ENCODE measurements around the gene ZNF223.

Gene ZNF223

DNA sequence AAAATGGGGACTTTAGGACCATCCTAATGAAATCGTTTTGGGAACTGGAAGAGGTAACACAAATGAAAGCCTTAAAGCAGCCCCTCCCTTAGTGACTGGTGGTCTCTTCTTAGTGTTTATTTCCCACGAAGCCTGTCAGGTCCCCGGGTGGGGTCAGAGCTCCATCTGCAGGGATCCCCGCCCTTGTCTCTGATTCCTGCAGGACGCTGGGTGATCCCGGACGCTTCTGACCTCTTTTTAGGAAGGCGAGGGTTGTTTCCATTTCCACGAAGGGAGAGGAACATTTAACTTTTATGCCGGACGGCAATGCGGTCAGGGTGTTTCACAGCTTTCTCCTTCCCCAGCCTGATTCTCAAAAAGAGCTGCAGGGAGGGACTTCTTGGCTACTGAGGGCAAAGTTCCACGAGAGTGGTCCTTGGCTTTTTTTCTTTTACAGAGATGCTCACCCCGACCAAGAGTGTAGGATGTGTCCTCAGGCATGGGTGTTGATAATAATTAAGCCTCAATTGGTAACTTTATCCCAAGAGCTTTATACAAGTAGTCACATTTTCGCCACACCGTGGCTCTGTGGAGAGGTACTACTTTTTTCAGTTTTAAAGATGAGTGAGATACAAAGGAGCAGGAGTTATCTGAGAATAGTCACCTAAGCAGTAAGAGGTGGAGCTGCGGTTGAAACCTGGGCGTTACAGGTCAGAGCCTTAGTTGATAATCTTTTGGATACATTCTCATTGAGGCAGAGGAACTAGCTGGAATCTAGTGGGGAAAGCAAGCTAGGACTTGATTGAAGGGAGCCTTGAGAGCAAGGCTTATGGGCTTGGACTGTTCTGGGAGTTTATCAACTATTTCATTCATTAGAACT lies 20.9 kb downstream of the ZNF223 start (continued):
- TF ChIP-seq, protein P1, sequence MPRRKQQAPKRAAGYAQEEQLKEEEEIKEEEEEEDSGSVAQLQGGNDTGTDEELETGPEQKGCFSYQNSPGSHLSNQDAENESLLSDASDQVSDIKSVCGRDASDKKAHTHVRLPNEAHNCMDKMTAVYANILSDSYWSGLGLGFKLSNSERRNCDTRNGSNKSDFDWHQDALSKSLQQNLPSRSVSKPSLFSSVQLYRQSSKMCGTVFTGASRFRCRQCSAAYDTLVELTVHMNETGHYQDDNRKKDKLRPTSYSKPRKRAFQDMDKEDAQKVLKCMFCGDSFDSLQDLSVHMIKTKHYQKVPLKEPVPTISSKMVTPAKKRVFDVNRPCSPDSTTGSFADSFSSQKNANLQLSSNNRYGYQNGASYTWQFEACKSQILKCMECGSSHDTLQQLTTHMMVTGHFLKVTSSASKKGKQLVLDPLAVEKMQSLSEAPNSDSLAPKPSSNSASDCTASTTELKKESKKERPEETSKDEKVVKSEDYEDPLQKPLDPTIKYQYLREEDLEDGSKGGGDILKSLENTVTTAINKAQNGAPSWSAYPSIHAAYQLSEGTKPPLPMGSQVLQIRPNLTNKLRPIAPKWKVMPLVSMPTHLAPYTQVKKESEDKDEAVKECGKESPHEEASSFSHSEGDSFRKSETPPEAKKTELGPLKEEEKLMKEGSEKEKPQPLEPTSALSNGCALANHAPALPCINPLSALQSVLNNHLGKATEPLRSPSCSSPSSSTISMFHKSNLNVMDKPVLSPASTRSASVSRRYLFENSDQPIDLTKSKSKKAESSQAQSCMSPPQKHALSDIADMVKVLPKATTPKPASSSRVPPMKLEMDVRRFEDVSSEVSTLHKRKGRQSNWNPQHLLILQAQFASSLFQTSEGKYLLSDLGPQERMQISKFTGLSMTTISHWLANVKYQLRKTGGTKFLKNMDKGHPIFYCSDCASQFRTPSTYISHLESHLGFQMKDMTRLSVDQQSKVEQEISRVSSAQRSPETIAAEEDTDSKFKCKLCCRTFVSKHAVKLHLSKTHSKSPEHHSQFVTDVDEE (CRISPR knock-in tag; IDR thresholded peaks at IDR 0.05), result no peak
- no peak for TF ChIP-seq ZNF8 (CRISPR knock-in tag; IDR thresholded peaks at IDR 0.05)
- TF ChIP-seq OSR1 (CRISPR knock-in tag; IDR thresholded peaks at IDR 0.05), result no peak

DNA sequence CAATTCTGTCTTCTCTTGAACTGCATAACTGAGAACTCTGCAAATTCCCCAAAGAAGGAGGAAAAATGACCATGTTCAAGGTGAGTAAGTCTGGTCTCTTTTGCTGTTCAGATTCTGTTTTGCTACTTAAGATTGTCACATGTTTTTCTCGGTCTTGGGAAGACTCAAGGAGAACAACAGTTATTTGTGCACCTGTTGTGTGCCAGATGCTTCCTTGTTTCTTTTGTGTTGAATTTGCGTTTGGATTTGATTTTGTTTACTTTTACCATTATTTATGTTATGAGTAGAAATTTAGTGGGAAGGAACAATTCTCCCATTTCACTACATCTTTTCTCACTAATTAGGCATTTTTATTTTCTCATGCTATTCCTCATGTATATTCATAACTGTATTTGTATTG lies 24.5 kb downstream of the ZNF223 start:
- no peak for TF ChIP-seq ZC3H10 (CRISPR knock-in tag; IDR thresholded peaks at IDR 0.05)
- TF ChIP-seq ZNF565 (CRISPR knock-in tag; conservative IDR thresholded peaks at IDR 0.05; ENCODE audit: low read depth), result no peak
- no peak for TF ChIP-seq OSR1 (CRISPR knock-in tag; IDR thresholded peaks at IDR 0.05)
- no peak for TF ChIP-seq ISL1 (CRISPR knock-in tag; IDR thresholded peaks at IDR 0.05)
- TF ChIP-seq, protein P2, sequence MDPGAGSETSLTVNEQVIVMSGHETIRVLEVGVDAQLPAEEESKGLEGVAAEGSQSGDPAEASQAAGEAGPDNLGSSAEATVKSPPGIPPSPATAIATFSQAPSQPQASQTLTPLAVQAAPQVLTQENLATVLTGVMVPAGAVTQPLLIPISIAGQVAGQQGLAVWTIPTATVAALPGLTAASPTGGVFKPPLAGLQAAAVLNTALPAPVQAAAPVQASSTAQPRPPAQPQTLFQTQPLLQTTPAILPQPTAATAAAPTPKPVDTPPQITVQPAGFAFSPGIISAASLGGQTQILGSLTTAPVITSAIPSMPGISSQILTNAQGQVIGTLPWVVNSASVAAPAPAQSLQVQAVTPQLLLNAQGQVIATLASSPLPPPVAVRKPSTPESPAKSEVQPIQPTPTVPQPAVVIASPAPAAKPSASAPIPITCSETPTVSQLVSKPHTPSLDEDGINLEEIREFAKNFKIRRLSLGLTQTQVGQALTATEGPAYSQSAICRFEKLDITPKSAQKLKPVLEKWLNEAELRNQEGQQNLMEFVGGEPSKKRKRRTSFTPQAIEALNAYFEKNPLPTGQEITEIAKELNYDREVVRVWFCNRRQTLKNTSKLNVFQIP (CRISPR knock-in tag; IDR thresholded peaks at IDR 0.05; ENCODE audit: borderline replicate concordance, low read depth), result no peak
- no peak for TF ChIP-seq ZFP3 (CRISPR knock-in tag; IDR thresholded peaks at IDR 0.05)
- TF ChIP-seq, protein P1 (CRISPR knock-in tag; IDR thresholded peaks at IDR 0.05), result no peak
- no peak for ATAC-seq

DNA sequence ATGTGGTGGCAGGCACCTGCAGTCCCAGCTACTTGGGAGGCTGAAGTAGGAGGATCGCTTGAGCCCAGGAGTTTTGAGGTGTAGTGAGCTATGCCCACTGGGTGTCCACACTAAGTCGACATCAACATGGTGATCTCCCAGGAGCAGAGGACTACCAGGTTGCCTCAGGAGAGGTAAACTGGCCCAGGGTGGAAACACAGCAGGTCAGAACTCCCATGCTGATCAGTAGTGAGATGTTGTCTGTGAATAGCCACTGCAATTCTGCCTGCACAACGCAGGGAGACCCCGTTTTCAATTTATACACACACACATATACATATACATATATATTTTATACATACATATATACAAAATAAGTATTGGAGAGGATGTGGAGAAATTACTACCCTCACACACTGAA lies 40.3 kb downstream of the ZNF223 start:
- no peak for ATAC-seq

More for the DNA sequence above, 40.3 kb downstream of the ZNF223 start:
- no peak for TF ChIP-seq SNAI2 (CRISPR knock-in tag; IDR thresholded peaks at IDR 0.05)
- TF ChIP-seq ESRRG (CRISPR knock-in tag; IDR thresholded peaks at IDR 0.05), result no peak
- no peak for TF ChIP-seq ZFP3 (CRISPR knock-in tag; IDR thresholded peaks at IDR 0.05)
- TF ChIP-seq, protein P3, sequence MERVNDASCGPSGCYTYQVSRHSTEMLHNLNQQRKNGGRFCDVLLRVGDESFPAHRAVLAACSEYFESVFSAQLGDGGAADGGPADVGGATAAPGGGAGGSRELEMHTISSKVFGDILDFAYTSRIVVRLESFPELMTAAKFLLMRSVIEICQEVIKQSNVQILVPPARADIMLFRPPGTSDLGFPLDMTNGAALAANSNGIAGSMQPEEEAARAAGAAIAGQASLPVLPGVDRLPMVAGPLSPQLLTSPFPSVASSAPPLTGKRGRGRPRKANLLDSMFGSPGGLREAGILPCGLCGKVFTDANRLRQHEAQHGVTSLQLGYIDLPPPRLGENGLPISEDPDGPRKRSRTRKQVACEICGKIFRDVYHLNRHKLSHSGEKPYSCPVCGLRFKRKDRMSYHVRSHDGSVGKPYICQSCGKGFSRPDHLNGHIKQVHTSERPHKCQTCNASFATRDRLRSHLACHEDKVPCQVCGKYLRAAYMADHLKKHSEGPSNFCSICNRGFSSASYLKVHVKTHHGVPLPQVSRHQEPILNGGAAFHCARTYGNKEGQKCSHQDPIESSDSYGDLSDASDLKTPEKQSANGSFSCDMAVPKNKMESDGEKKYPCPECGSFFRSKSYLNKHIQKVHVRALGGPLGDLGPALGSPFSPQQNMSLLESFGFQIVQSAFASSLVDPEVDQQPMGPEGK (CRISPR knock-in tag; IDR thresholded peaks at IDR 0.05; ENCODE audit: borderline replicate concordance), result no peak
- no peak for TF ChIP-seq ZNF565 (CRISPR knock-in tag; conservative IDR thresholded peaks at IDR 0.05; ENCODE audit: low read depth)
- TF ChIP-seq ZNF70 (CRISPR knock-in tag; IDR thresholded peaks at IDR 0.05), result no peak
- TF ChIP-seq, protein P1 (CRISPR knock-in tag; IDR thresholded peaks at IDR 0.05), result no peak
- TF ChIP-seq OSR1 (CRISPR knock-in tag; IDR thresholded peaks at IDR 0.05), result no peak
- no peak for TF ChIP-seq ISL1 (CRISPR knock-in tag; IDR thresholded peaks at IDR 0.05)

Measured in SK-N-SH treated with all-trans-retinoic acid at 6 μM for 48 hours (cell line).